ENCODE results near the gene MRPL42. TPM values are rescaled to one million over a fixed set of nuclear protein-coding genes. Genes with fewer than 3 reads are reported as not detected.
A peak's percentile ranks its signal among the peaks of the same experiment; 100 is the strongest.

The MRPL42 gene
- total RNA-seq, 1 experiment from 2014 or later = 108 TPM

DNA sequence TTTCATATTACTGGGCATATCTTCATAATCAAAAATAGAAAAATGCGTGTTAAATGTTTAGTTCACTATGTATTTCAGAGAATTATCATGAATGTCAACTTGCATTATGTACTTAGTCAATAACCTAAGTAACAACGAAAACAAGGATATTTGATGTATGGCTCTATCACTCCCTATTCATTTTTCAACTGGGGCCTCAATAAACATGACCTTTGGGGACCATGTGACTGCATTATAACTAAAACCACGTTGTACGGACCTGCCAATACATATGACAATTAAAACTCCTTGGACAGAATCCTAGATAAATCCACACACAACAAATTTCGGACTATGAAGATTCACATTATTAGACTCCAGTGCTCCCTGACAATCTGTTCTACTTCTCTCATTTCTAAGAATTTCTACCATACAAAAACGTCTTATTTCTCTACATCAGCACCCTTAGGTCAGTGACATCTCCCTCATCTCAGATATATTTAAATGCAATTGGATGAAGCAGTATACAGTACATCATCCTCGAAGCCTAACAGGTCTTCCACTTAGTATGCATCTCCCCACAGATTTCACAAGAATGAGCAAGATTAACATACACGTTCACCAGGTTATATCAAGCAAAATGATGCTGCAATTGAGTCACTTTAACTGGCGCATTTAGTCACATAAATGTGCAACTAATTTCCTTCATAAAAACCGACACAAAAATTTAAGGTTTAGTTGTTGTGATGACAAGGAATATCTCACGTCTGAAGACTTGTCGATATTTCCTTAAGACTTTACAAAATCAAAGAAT lies 27.1 kb upstream of the MRPL42 start:
- Histone ChIP-seq H4K91ac (ENCODE audit: insufficient read length, low read depth, low read length) (no peak overlapping the region), H3K56ac (ENCODE audit: insufficient read length, low read depth, low read length) (no peak overlapping the region), H3K4me1 (ENCODE audit: insufficient read depth, low read length) (peaks cover 5% of the 10 kb centered on the region; the same call in 1 of the 2 replicates), H3K4me2 (ENCODE audit: insufficient read depth, insufficient read length, low read length) (peak overlapping the region; percentile 86), H4K5ac (ENCODE audit: insufficient read length, low read depth, low read length) (no peak overlapping the region), H3K23me2 (ENCODE audit: insufficient read length, low read depth, low read length, poor library complexity, severe bottlenecking) (peaks cover 13% of the 10 kb centered on the region), H3K23ac (ENCODE audit: insufficient read length, low read depth, low read length) (no peak overlapping the region), H3K79me1 (ENCODE audit: insufficient read depth, low read depth, low read length, poor library complexity, severe bottlenecking) (no peaks in the 10 kb centered on the region), H3K9me3 (ENCODE audit: control insufficient read depth, low read depth, low read length) (no peaks in the 10 kb centered on the region), H2BK20ac (ENCODE audit: low read depth, low read length, poor library complexity, severe bottlenecking) (no peak overlapping the region), H3K14ac (ENCODE audit: insufficient read depth, low read length) (no peak overlapping the region), H2BK12ac (ENCODE audit: insufficient read length, low read depth, low read length) (no peak overlapping the region), H4K20me1 (ENCODE audit: control insufficient read depth, insufficient read depth, insufficient read length) (no peaks in the 10 kb centered on the region), H2BK120ac (ENCODE audit: low read depth, low read length, poor library complexity, severe bottlenecking) (no peak overlapping the region), H2AK5ac (ENCODE audit: insufficient read length, low read length) (no peak overlapping the region), H3K18ac (ENCODE audit: insufficient read length, low read depth, low read length) (no peak overlapping the region), H3T11ph (ENCODE audit: low read length) (no peak overlapping the region), H3K79me2 (ENCODE audit: insufficient read depth, low read length) (peaks cover 55% of the 10 kb centered on the region), H2BK5ac (ENCODE audit: insufficient read length, low read length) (no peak overlapping the region), H2BK15ac (ENCODE audit: low read depth, low read length) (no peak overlapping the region), H3K27ac (ENCODE audit: insufficient read length, low read depth, low read length) (no peak overlapping the region), H4K8ac (replicated peaks; ENCODE audit: insufficient read length, low read depth, low read length) (no peak overlapping the region), H3K27me3 (ENCODE audit: insufficient read depth, low read length) (no peaks in the 10 kb centered on the region), H2AFZ (ENCODE audit: low read length) (no peak overlapping the region), H3K4ac (ENCODE audit: low read depth, low read length) (no peak overlapping the region), H3K9ac (ENCODE audit: extremely low read depth, insufficient read length, low read length) (peak overlapping the region; percentile 79)
- H3K9me3 Mint-ChIP-seq = peaks cover 0 to 4% of the 10 kb centered on the region in 2 experiments; a peak in 1 of 5 replicates
- H3K4me1 Mint-ChIP-seq = peaks cover 42 to 46% of the 10 kb centered on the region in 2 experiments
- peak overlapping the region; percentile 90 to 97 for H3K4me3 Mint-ChIP-seq
- H3K27me3 Mint-ChIP-seq (ENCODE audit: low read depth) = no peaks in the 10 kb centered on the region
- peak overlapping the region; percentile 73 to 98 (median 96); a peak in 5 of 7 replicates for H3K27ac Mint-ChIP-seq
- peaks cover 0 to 4% (median 3%) of the 10 kb centered on the region in 3 experiments; a peak in 2 of 7 replicates for H3K36me3 Mint-ChIP-seq (ENCODE audit: insufficient read depth in 1 of 3, low read depth in 3 of 3)
- TF ChIP-seq, protein P1, sequence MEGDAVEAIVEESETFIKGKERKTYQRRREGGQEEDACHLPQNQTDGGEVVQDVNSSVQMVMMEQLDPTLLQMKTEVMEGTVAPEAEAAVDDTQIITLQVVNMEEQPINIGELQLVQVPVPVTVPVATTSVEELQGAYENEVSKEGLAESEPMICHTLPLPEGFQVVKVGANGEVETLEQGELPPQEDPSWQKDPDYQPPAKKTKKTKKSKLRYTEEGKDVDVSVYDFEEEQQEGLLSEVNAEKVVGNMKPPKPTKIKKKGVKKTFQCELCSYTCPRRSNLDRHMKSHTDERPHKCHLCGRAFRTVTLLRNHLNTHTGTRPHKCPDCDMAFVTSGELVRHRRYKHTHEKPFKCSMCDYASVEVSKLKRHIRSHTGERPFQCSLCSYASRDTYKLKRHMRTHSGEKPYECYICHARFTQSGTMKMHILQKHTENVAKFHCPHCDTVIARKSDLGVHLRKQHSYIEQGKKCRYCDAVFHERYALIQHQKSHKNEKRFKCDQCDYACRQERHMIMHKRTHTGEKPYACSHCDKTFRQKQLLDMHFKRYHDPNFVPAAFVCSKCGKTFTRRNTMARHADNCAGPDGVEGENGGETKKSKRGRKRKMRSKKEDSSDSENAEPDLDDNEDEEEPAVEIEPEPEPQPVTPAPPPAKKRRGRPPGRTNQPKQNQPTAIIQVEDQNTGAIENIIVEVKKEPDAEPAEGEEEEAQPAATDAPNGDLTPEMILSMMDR (conservative IDR thresholded peaks at IDR 0.05) = no peak
- WGBS (ENCODE audit: extremely low coverage, insufficient read length, low lambda C conversion rate) = no CpG with 5 or more reads among the region's 12 CpGs
- DNase-seq = no peak

Data from H9 (cell line).